Measurements from ENCODE around the gene MED26. TPM values are rescaled to one million over a fixed set of nuclear protein-coding genes. Genes with fewer than 3 reads are reported as not detected.

Gene MED26
- total RNA-seq, 6 experiments from 2014 or later = 7.9 to 9.9 (median 8.8) TPM

DNA sequence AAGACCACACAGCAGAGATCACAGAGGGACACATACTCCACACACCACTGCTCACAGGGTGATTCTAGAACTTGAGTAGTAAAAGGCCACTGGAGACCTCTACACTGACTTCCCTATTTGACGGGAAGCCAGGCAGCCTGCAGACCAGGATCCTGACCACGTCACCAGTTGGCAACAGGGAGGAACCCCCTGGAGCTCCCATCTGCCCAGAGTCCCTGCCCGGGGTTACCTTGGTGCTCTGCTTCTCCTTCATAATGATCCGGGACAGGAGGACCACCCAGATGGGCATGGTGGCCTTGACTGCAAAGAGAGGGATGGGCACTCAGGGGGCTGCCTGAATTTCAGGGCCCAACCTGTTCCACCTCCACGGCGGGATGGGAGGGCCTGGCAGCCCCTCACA, 56.7 kb downstream of the MED26 start:
- Mint-ChIP-seq H3K4me1 (ENCODE audit: low read depth) (peaks cover 53% of the 10 kb centered on the region), H3K36me3 (ENCODE audit: low read depth) (peaks cover 34% of the 10 kb centered on the region), H3K27me3 (ENCODE audit: insufficient read depth) (no peaks in the 10 kb centered on the region; the same call in none of the 2 replicates), H3K9me3 (no peaks in the 10 kb centered on the region), H3K27ac (peak overlapping the region; percentile 83), H3K4me3 (peak overlapping the region; percentile 95)
- DNase-seq = no peak
- TF ChIP-seq, protein P1, sequence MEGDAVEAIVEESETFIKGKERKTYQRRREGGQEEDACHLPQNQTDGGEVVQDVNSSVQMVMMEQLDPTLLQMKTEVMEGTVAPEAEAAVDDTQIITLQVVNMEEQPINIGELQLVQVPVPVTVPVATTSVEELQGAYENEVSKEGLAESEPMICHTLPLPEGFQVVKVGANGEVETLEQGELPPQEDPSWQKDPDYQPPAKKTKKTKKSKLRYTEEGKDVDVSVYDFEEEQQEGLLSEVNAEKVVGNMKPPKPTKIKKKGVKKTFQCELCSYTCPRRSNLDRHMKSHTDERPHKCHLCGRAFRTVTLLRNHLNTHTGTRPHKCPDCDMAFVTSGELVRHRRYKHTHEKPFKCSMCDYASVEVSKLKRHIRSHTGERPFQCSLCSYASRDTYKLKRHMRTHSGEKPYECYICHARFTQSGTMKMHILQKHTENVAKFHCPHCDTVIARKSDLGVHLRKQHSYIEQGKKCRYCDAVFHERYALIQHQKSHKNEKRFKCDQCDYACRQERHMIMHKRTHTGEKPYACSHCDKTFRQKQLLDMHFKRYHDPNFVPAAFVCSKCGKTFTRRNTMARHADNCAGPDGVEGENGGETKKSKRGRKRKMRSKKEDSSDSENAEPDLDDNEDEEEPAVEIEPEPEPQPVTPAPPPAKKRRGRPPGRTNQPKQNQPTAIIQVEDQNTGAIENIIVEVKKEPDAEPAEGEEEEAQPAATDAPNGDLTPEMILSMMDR (IDR thresholded peaks at IDR 0.05) = no peak

- H3K27ac Mint-ChIP-seq = peak overlapping the region; percentile 80
These were observed 58.2 kb downstream of the MED26 start for GRCh38 chr19:16569609-16570320.

GRCh38 chr19:16566702-16567101, 61.3 kb downstream of the MED26 start:
- Mint-ChIP-seq H3K4me3 (no peak overlapping the region), H3K27ac (no peak overlapping the region), H3K9me3 (no peaks in the 10 kb centered on the region), H3K36me3 (ENCODE audit: low read depth) (peaks cover 31% of the 10 kb centered on the region), H3K4me1 (ENCODE audit: low read depth) (peaks cover 29% of the 10 kb centered on the region), H3K27me3 (ENCODE audit: insufficient read depth) (no peaks in the 10 kb centered on the region)
- TF ChIP-seq, protein P1 (IDR thresholded peaks at IDR 0.05) = no peak
- no peak for DNase-seq

More at GRCh38 chr19:16569609-16570320, 58.2 kb downstream of the MED26 start:
- TF ChIP-seq, protein P1 (IDR thresholded peaks at IDR 0.05) = no peak
- DNase-seq = no peak
- H3K27me3 Mint-ChIP-seq (ENCODE audit: insufficient read depth) = no peaks in the 10 kb centered on the region; the same call in none of the 2 replicates
- no peak overlapping the region; the same call in 1 of the 2 replicates for H3K4me3 Mint-ChIP-seq
- H3K9me3 Mint-ChIP-seq = no peaks in the 10 kb centered on the region
- peaks cover 46% of the 10 kb centered on the region for H3K4me1 Mint-ChIP-seq (ENCODE audit: low read depth)
- H3K36me3 Mint-ChIP-seq (ENCODE audit: low read depth) = peaks cover 31% of the 10 kb centered on the region

DNA sequence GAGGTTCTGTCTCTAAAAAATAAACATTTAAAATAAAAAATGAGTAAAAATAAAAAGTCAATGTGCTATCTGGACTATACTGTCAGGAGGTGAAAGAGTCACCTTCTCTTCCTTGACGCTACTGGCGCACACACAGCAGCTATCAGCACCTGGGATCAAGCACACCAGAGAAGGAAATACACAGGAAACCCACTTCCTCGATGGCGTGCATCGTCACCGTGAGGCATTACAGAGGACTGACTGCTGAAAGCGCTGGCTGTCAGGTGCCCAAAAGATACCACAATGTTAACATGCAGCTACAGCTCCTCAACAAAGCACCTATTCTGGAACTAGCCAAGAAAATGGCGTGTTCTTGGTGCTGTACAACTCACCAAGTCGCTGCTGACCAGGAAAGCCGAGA, 61.8 kb downstream of the MED26 start:
- Mint-ChIP-seq H3K27me3 (ENCODE audit: insufficient read depth) (no peaks in the 10 kb centered on the region), H3K27ac (no peak overlapping the region), H3K9me3 (no peaks in the 10 kb centered on the region), H3K4me3 (no peak overlapping the region), H3K36me3 (ENCODE audit: low read depth) (peaks cover 37% of the 10 kb centered on the region), H3K4me1 (ENCODE audit: low read depth) (peaks cover 24% of the 10 kb centered on the region)
- DNase-seq = no peak
- TF ChIP-seq, protein P1 (IDR thresholded peaks at IDR 0.05) = no peak

GRCh38 chr19:16564842-16565241, 63.2 kb downstream of the MED26 start:
- Mint-ChIP-seq H3K9me3 (no peaks in the 10 kb centered on the region), H3K4me1 (ENCODE audit: low read depth) (peaks cover 12% of the 10 kb centered on the region), H3K27ac (no peak overlapping the region), H3K27me3 (ENCODE audit: insufficient read depth) (no peaks in the 10 kb centered on the region), H3K36me3 (ENCODE audit: low read depth) (peaks cover 37% of the 10 kb centered on the region), H3K4me3 (no peak overlapping the region)
- DNase-seq = no peak
- TF ChIP-seq, protein P1 (IDR thresholded peaks at IDR 0.05) = no peak
